GM21528 (cell line): ENCODE results near the gene SLC4A2.

Experiments used
- ATAC-seq: cut with Tn5 transposase; IDR thresholded peaks from one replicate; pipeline ENCODE4 v1.9.1; 2021; ENCODE audit warnings: mild to moderate bottlenecking, moderate library complexity; ENCODE audit not compliant: unreplicated experiment, low FRiP score

SLC4A2 gene

GRCh38 chr7:151077705-151078232, 18.4 kb downstream of the SLC4A2 start:
- ATAC-seq = no peak

- no peak for ATAC-seq
Observed at GRCh38 chr7:151078233-151079040, 19.0 kb downstream of the SLC4A2 start.

- ATAC-seq = no peak
Observed at GRCh38 chr7:151079199-151079910, 20.0 kb downstream of the SLC4A2 start.

GRCh38 chr7:151080067-151080521, 20.7 kb downstream of the SLC4A2 start:
- ATAC-seq = peak; percentile 2

- peak; percentile 75 for ATAC-seq
Observed at GRCh38 chr7:151080522-151081169, 21.3 kb downstream of the SLC4A2 start, which contains the start of gene FASTK. FASTK (minus strand) TSS chr7:151080809; CDS start chr7:151080766, 43 bp downstream.

- ATAC-seq = no peak
Observed at GRCh38 chr7:151081170-151082101, 22.0 kb downstream of the SLC4A2 start.

GRCh38 chr7:151082141-151083070, 23.0 kb downstream of the SLC4A2 start:
- ATAC-seq = no peak

- ATAC-seq = peak; percentile 48
Observed at GRCh38 chr7:151083071-151083823, 23.9 kb downstream of the SLC4A2 start, which contains the start of gene TMUB1. TMUB1 (minus strand) TSS chr7:151083493; CDS start chr7:151082563, 930 bp downstream.

- no peak for ATAC-seq
Observed at GRCh38 chr7:151083824-151084160, 24.4 kb downstream of the SLC4A2 start.

GRCh38 chr7:151085329-151085690, 25.9 kb downstream of the SLC4A2 start:
- no peak for ATAC-seq

- peak; percentile 34 for ATAC-seq
Observed at GRCh38 chr7:151085691-151086620, 26.6 kb downstream of the SLC4A2 start, which contains the start of gene AGAP3. AGAP3 (plus strand) TSS chr7:151086475; CDS start chr7:151086742, 267 bp downstream.

GRCh38 chr7:151086802-151087244, 27.4 kb downstream of the SLC4A2 start:
- ATAC-seq = no peak

GRCh38 chr7:151087245-151088018, 28.0 kb downstream of the SLC4A2 start:
- ATAC-seq = no peak

- no peak for ATAC-seq
Observed at GRCh38 chr7:151088019-151088855, 28.8 kb downstream of the SLC4A2 start.
